NOMO-1 treated with DMSO at 0.1 percent for 48 hours (cell line): Measurements from ENCODE around the gene TM4SF5.

Source experiments
- DNase-seq: peaks from one replicate; lab custom pipeline; 2025; ENCODE audit not compliant: unreplicated experiment; lab: John Stamatoyannopoulos, UW

TM4SF5 gene

GRCh38 chr17:4788807-4789700, 17.4 kb downstream of the TM4SF5 start, which contains the start of gene GLTPD2:
TSS of gene GLTPD2 (plus strand) at chr17:4788964. CDS start at chr17:4789012, 48 bp downstream.
- no peak for DNase-seq

DNA sequence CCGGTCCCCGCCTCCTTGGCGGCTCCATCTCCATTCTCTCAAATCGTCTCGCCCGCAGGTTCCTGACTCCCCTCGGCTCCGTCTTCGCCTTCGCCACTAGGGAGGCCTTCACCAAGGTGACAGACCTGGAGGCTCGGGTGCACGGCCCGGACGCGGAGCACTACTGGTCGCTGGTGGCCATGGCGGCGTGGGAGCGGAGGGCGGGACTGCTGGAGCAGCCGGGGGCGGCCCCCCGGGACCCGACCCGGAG, 17.9 kb downstream of the TM4SF5 start:
- peak; percentile 62 for DNase-seq

DNA sequence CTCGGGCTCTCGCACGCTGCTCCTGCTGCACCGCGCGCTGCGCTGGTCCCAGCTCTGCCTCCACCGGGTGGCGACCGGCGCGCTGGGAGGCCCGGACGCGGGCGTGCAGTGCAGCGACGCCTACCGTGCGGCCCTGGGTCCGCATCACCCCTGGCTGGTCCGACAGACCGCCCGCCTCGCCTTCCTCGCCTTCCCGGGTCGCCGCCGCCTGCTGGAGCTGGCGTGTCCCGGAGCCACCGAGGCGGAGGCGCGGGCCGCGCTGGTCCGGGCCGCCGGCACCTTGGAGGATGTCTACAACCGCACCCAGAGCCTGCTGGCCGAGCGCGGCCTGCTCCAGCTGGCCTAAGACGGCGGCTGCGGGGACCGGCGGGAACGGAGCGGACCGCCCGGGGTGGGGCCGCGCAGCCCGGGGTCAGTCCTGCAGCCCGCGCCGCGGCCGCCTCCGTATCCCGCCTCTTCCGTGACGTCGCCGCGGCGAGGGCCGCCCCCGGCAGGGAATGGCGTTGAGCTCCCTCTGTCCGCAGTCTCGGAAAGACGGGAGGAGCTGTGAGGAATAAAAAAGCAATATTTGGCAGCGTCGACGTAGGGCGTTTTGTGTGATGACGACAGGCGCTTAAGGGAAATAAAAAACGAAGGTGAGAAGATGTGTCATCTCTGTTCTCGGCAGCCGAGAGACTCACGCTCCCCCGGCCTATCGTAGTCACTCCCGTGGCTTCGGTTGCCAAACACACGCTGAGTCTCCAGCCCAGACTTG, 18.4 kb downstream of the TM4SF5 start:
- DNase-seq = peak; percentile 74

- DNase-seq = no peak
Observed at GRCh38 chr17:4790705-4791088, 19.0 kb downstream of the TM4SF5 start.

DNA sequence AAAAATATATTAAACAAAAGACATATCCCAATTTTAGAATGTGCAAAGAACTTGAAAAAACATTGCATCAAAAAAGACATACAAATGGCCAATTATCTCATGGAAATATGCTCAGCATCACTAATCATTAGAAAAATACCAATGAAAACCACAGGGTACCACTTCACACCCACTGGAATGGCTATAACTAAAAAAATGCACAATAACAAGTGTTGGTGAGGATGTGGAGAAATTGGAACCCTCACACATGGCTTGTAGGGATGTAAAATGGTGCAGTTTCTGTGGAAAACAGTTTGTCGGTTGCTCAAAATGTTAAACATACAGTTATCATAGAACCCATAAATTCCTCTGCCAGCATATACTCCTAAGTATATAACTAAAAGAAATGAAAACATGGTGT, 23.5 kb downstream of the TM4SF5 start:
- no peak for DNase-seq

GRCh38 chr17:4796552-4796920, 24.9 kb downstream of the TM4SF5 start:
- DNase-seq = peak; percentile 1

GRCh38 chr17:4800462-4801196, 28.9 kb downstream of the TM4SF5 start:
- no peak for DNase-seq

DNA sequence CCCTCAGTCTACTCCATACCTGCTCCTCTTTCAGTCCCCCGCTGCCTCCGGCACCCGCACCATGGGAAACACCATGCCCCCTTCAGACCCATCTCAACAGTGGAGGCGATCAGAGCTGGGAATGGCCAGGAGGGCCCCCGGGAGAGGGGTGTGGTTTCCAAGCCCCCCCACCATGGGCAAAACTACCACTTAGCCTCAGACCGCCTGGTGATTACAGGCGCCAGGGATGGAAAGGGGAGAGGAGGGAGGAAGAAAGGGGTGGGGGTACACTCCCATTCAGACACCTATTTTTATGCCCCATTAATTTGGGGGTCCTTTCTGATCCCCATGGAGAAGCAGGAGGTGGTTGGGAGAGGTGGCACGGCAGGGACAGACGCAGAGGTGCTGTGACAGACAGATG, 30.5 kb downstream of the TM4SF5 start, which contains the start of gene C17orf114:
C17orf114 (minus strand) TSS at position 101 of the 400 bp plus-strand sequence.
- DNase-seq = no peak

DNA sequence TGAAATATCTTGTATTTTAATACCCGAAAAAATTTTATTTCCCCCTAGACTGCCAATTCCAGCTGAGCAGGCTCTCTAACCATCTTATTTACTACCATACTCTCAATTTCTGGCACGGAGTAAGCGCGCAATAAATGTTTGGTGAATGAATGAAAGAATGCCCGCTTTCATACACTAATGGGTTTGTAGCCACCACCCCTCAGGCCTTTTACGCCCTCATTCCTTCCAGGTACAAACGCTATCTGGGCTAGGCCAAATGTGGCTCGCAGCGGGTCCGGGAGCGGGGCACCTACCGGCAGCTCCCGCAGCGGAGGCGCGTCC, 34.7 kb downstream of the TM4SF5 start:
- no peak for DNase-seq

DNA sequence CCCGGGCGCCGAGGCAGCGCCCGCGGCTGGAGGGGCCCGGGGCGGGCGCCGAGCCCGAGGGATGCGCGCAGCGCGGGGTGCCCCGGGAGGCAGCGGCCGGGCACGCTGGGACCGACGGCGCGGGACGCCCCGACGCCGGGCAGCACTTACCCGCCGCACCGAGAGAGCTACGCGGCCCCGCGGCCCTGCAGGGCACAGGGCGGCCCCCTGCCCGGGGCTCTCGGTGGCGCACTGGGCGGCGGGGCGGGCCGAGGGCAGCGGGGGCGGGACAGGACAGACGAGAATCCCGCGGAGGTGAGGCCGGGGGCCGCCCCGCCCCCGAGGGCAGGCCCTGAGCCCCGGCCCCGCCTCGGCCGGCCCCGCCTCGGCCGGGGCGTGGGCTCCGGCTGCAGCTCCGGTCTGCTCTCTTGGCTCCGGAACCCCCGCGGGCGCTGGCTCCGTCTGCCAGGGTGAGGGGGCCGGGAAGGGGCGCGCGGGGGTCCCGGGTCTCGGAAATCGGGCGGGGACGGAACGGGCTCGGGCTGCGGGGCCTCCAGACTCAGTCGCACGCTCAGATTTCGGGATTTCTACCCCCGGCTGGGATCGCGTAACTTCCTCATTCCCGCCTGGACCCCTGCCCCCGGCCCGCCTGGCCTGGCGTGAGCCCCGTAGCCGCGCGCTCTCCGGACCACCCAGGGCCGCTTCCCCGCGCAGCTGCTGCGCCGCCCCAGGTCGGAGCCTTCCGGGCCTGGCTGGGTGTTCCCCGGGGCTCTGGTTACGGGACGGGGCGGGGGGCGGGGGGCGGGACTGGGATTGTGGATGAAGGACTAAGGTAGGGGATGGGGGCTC, 35.3 kb downstream of the TM4SF5 start, which contains the start of gene PLD2:
PLD2 (plus strand) TSS at position 376 of the 828 bp plus-strand sequence. CDS start 621 bp downstream, outside the sequence.
- DNase-seq = peak; percentile 66

DNA sequence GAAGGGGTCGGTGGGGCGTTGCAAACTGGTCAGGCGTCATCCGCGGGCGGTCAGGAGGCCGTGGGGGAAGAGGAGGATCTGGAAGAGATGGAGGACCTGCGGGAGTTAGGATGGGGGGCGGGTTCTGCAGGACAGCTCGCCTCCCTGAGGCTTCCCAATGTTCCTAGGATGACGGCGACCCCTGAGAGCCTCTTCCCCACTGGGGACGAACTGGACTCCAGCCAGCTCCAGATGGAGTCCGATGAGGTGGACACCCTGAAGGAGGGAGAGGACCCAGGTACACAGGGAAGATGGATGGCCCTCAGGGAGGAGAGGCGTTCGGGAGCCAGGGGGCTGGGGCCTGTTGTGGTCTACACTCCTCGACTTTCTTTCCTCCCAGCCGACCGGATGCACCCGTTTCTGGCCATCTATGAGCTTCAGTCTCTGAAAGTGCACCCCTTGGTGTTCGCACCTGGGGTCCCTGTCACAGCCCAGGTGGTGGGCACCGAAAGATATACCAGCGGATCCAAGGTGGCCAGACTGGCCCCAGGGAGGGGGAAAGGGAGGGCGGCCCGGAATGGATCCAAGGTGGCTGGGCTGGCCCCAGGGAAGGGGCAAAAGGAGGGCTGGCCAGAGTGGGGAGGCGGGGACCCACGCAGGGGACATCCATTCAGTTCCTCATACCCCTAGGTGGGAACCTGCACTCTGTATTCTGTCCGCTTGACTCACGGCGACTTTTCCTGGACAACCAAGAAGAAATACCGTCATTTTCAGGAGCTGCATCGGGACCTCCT, 36.1 kb downstream of the TM4SF5 start:
- no peak for DNase-seq

DNA sequence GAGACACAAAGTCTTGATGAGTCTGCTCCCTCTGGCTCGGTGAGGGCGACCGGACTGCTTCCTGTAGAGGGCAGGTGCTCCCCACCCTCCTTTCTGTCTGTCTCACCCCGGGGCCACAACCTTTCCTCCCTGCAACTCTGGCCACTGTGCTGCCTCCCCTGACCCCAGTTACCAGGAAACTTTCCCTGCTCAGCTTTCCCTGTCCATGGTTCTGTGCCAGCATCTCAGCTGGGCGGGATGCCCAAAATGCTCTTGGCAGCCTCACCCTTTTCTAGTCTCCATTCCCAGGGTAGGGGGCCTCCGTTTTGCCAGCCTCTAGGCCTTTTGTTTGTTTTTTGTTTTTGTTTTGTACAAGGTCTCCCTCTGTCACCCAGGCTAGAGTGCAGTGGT, 36.7 kb downstream of the TM4SF5 start:
- DNase-seq = no peak

DNA sequence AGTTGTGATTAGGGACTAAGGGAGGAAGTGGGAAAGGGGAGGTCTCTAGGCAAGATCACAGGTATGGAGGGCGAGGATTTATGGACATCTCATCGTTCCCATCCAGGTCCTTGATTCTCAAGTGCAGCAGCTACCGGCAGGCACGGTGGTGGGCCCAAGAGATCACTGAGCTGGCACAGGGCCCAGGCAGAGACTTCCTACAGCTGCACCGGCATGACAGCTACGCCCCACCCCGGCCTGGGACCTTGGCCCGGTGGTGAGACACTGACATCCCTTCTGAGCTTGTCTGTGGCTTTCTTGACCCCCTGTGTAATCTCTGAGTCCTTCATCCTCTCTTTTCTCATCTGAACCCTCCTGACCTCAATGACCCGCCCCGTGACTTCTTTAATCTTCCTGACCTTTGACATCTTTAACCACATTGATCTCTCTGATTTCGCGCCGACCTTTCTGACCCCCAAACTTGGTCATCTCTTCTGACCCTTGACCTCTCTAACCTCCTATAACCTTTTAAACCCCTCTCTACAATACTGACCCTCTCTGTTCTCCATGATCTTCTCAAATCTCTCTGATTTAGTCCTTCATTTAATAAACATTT, 39.1 kb downstream of the TM4SF5 start:
- DNase-seq = no peak

DNA sequence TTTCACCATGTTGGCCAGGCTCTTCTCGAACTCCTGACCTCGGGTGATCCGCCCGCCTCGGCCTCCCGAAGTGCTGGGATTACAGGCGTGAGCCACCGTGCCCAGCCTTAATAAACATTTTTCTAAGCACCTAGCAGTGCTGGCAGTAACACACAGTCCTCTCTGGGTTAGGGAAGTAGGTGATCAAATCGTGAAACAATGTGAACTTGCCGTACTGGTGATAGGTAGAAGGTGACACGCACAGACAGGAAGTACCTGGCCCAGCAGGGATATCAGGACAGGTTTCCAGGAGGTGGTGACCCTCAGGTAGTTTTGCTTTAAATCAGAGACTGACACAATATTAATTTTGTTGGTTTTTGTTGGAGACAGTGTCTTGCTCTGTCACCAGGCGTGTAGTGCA, 39.8 kb downstream of the TM4SF5 start:
- no peak for DNase-seq

DNA sequence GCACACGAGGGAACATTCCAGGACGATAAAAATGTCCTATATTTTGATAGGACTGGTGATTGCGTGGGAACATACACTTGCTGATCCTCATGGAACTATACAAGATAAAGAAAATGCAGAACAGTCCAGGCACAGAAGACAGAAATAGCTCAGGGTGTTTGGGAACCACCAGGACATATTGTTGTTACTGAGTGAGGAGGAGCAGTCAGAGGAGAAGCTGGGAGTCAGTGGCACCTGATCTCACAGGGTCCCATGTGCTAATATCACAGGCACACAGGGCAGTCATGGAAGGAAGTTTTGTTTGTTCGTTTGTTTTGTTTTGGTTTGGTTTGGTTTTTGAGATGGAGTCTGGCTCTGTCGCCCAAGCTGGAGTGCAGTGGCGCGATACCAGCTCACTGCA, 41.0 kb downstream of the TM4SF5 start:
- no peak for DNase-seq

DNA sequence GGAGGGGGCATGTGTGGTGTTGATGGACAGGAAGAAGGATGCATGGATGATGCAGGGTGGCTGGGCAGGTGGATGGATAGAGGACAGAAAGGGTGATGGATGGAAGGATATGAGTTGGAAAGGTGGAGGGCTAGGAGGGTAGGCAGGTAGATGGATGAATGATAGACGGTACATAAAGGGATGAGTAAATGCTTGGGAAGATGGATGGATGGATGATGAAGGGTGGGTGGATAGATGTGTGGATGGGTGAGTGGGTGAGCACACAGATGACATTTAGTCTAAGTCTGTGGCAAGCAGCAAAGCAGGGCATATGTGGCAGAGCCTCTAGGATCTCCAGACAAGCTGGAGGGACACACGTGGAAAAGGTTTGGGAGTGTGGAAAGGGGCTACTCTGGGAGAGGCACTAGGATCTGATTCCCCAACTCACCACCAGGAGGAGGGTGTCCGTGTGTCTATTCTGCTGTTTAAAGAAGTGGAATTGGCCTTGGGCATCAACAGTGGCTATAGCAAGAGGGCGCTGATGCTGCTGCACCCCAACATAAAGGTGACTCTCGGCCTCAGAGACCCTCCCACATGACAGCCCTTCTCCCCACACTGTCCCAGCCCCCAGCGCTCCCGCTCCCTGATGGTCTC, 43.5 kb downstream of the TM4SF5 start:
- DNase-seq = no peak

GRCh38 chr17:4816826-4817225, 45.1 kb downstream of the TM4SF5 start:
- no peak for DNase-seq

- no peak for DNase-seq
Observed at GRCh38 chr17:4818276-4818675, 46.6 kb downstream of the TM4SF5 start.

DNA sequence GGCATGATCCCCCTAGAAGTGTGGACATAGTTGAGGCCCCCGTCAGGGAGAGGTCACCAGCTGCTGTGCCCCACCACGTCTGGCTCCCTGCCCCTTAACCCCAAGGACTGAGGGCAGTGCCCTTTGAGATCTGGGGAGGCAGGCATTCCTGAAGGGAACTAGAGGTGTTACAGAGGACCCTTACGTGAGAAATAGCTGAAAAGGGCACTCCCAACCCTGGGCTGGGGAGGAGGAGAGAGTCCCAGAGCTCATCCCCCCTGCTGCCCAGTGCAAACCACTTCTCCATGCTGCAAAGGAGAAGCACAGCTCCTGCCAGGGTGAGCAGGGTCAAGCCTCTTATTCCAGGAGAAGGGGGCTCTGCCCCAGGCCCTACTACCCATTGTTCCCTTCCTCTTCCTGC, 51.1 kb downstream of the TM4SF5 start:
- no peak for DNase-seq
